Activated CD8-positive, alpha-beta memory T cell treated with anti-CD3 and anti-CD28 coated beads, Interleukin-2, amount 10 ng/mL, durations not matched to agents 7 days and 5 days (primary cell): Measurements from ENCODE around the gene MSANTD2. TPM values are rescaled to one million over a fixed set of nuclear protein-coding genes. Genes with fewer than 3 reads are reported as not detected.

Experiments used
- ATAC-seq: fragments of 150-1000 bp; cut with Tn5 transposase; one replicate; pipeline ENCODE4 v1.10.0; 2021; ENCODE audit warnings: moderate library complexity
- CTCF ChIA-PET: fragments of 350-600 bp; sonication (Branson Sonifier 250); formaldehyde crosslinking; loops from one replicate; lab custom pipeline; 2021; ENCODE audit warnings: antibody characterized with exemption; lab: Charles Lee
- DNase-seq: peaks from one replicate; pipeline ENCODE4 v3.0.0-alpha.2; 2020
- H3K27ac Mint-ChIP-seq: one replicate; pipeline ENCODE4 v1.8.0; 2021; ENCODE audit warnings: mild to moderate bottlenecking, mixed read lengths
- H3K27me3 Mint-ChIP-seq: one replicate; pipeline ENCODE4 v1.8.0; 2021; ENCODE audit warnings: mixed read lengths
- H3K36me3 Mint-ChIP-seq: one replicate; pipeline ENCODE4 v1.8.0; 2021; ENCODE audit warnings: mild to moderate bottlenecking, mixed read lengths
- H3K4me1 Mint-ChIP-seq: one replicate; pipeline ENCODE4 v1.8.0; 2021; ENCODE audit warnings: mixed read lengths
- H3K4me3 Mint-ChIP-seq: one replicate; pipeline ENCODE4 v1.8.0; 2021; ENCODE audit warnings: mild to moderate bottlenecking, moderate library complexity, mixed read lengths
- H3K9me3 Mint-ChIP-seq: one replicate; pipeline ENCODE4 v1.8.0; 2022; ENCODE audit warnings: low read depth, mixed read lengths
- total RNA-seq, 2 experiments: library from RNA; stranded (reverse); gene quantifications; one replicate each; pipeline ENCODE4 v1.2.3, GENCODE V29; 2021

Gene MSANTD2
- total RNA-seq, 2 experiments from 2014 or later = 8.5 to 10.2 TPM

DNA sequence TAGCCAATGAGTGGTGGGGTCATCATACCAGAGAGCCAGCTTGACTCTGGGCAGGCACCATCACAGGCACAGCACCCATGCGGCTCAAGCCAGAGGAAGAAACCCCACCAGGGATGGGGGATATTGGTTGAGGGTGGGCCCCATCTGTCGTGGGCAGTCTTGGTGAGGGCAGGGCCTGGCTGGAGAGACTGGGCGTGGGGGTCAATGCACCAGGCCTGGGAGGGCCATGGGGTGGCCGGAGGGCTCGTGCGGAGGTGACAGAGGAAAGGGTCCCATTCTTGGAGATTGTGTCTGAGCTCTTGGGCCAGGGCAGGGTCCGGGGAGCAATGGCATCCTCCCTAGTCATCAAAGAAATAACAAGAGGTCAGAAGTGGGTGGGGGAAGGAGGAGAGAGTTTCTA lies 46.6 kb downstream of the MSANTD2 start:
- Mint-ChIP-seq H3K4me1 (peaks cover 11% of the 10 kb centered on the region), H3K27ac (no peak overlapping the region), H3K36me3 (no peaks in the 10 kb centered on the region), H3K9me3 (no peaks in the 10 kb centered on the region), H3K4me3 (no peak overlapping the region), H3K27me3 (peaks cover 36% of the 10 kb centered on the region)
- DNase-seq (no peak), ATAC-seq (no peak)
- CTCF ChIA-PET = interaction anchor here (1.1 to 18.4 kb wide), 3 partner anchors 42 to 115 kb away, joined by 3 to 216 read pairs (median 4); partner anchors contain the start of gene MSANTD2

DNA sequence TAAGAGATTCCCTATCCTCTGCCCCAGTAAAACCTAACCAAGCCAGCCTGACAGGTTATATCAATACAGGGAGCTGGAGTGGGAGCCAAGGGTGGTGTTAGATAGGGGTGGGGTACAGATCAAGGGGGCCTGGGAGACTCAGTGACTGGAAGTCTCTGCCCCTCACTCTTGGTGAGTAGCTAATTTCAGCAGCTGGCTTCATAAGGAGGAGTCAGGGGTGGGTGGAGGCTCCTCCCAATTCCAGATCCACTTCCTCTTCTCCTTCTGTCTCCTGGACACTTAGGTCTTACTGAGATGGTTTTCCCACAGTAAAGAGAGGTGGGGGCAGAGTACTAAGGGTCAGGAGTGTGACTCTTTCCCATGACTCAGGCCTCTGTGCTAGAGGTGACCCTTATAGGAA lies 47.0 kb downstream of the MSANTD2 start:
- H3K27me3 Mint-ChIP-seq = peaks cover 32% of the 10 kb centered on the region
- CTCF ChIA-PET = interaction anchor here (1.0 to 18.4 kb wide), 5 partner anchors 10 to 115 kb away, joined by 3 to 216 read pairs (median 4); partner anchors contain the start of gene MSANTD2
- no peak overlapping the region for H3K4me3 Mint-ChIP-seq
- H3K36me3 Mint-ChIP-seq = no peaks in the 10 kb centered on the region
- peaks cover 7% of the 10 kb centered on the region for H3K4me1 Mint-ChIP-seq
- ATAC-seq (no peak), DNase-seq (no peak)
- H3K9me3 Mint-ChIP-seq = no peaks in the 10 kb centered on the region
- H3K27ac Mint-ChIP-seq = no peak overlapping the region

DNA sequence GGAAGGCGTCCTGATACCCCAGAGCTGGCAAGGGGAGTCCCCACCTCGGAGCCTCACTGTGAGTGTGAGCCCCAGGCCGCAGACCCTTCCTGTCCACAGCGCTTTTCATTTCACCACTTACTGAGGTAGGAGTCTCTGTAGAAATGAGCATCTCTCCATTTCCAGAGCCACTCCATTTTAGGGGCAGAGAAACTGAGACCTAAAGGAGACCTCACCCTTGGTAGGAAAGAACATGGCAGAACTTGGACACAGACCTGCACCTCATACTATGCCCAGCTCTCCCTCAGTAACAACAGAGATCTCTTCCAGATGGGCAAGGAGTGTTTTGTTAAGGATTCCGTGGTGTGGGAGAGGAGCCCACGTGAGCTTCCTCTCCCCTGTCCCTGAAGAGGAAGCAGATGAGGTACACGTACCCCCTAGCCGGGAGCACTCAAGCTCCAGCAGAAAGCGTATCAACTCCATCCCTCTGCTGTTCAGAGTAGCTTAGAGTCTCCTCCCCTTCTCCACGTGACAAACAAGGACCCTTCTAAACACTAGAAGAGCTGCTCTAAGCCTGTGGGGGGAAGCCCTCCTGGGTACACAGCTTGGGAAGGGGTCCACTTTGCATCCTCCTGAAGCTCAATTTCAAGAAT lies 47.6 kb downstream of the MSANTD2 start:
- Mint-ChIP-seq H3K36me3 (no peaks in the 10 kb centered on the region), H3K27ac (no peak overlapping the region), H3K27me3 (peaks cover 26% of the 10 kb centered on the region), H3K9me3 (no peaks in the 10 kb centered on the region), H3K4me1 (peaks cover 6% of the 10 kb centered on the region), H3K4me3 (no peak overlapping the region)
- ATAC-seq = no peak
- no peak for DNase-seq
- CTCF ChIA-PET = interaction anchor here (1.0 to 2.4 kb wide), 2 partner anchors 11 to 12 kb away, joined by 4 to 9 read pairs; no protein-coding TSS in a partner anchor

DNA sequence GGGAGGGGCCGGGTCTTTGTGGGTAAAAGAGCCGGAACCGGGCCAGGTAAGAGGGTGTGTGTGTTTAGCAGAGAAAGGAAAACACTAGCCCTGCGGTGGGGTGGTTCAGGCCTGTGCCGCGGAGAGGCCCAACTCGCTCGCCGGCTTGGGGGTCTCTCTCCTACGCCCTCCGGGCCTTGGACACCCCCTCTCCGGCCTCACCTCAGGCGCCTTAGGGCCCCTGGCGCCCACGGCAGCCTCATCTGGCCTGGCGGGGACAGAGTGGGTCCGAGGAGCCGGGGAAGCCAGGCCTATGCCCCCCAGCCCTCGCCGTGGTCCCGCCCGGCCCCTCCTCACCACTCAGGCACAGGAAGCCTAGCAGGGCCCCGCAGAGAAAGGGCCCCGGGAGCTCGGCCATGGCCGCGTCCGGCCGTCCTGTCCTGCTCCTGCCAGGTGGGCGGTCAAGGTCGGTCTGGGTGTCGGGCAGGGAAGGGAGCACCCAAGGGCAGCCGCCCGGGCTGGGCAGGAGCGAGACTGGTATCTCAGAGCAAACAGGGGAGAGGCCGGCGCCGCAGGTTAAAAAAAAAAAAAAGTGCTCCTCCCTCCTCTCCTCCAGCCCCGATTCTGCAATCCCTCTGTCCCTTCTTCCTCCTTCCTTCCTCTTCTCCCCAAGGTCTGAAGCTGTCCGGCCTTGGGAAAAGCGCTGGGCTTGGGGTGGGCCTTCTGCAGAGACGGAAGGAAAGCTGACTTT lies 48.3 kb downstream of the MSANTD2 start, which contains the start of gene VSIG2:
VSIG2 (minus strand) TSS at position 515 of the 730 bp plus-strand sequence; CDS start at position 397, 118 bp downstream.
- peaks cover 19% of the 10 kb centered on the region for H3K27me3 Mint-ChIP-seq
- CTCF ChIA-PET = interaction anchor here (0.9 to 2.4 kb wide), 3 partner anchors 12 to 108 kb away, joined by 3 to 9 read pairs (median 3); no protein-coding TSS in a partner anchor
- no peaks in the 10 kb centered on the region for H3K9me3 Mint-ChIP-seq
- H3K27ac Mint-ChIP-seq = no peak within 1 kb of the TSS
- no peak for ATAC-seq
- no peak for DNase-seq
- peaks cover 7% of the 10 kb centered on the region for H3K4me1 Mint-ChIP-seq
- no peak within 1 kb of the TSS for H3K4me3 Mint-ChIP-seq
- H3K36me3 Mint-ChIP-seq = no peaks in the 10 kb centered on the region

DNA sequence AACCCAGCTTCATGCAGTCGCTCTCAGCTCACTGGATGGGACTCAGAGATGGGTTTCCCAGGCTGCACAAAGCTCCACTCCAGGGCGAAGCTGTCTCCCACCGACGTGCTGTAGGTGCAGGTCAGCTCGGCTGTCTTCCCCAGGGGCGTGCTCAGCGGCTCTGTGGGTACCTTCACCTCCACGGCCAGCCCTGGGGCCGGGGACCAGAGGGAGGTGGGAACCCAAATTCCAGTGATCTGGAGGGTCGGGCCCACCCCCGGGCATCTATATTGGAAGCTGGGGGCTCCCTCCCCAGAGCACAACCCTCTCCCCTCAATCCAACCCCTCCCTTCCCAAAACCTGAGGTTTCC lies 48.8 kb downstream of the MSANTD2 start:
- Mint-ChIP-seq H3K9me3 (no peaks in the 10 kb centered on the region), H3K36me3 (no peaks in the 10 kb centered on the region), H3K4me1 (peaks cover 7% of the 10 kb centered on the region), H3K4me3 (no peak overlapping the region), H3K27ac (no peak overlapping the region), H3K27me3 (peaks cover 14% of the 10 kb centered on the region)
- ATAC-seq = no peak
- no peak for DNase-seq
- CTCF ChIA-PET = interaction anchor here (0.9 to 2.4 kb wide), 3 partner anchors 12 to 108 kb away, joined by 3 to 9 read pairs (median 3); no protein-coding TSS in a partner anchor

DNA sequence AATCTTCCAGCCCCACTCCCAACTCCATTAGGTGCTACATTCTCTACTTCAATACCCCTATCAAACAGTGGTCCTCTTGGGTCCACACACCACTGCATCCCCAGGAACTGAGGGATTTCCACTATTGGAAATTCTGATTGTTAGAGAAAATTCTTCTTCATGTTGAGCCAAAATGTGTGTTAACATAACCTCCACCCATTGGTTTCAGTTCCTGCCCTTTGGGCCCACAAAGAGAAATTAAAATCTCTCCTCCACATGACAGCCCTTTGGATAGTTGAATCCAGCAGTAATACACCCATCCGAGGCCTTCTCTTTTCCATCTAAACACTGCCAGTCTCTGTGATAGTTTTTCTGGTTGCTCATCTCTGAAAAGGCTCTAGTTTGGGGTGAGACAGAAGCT lies 50.3 kb downstream of the MSANTD2 start:
- no peak overlapping the region for H3K27ac Mint-ChIP-seq
- no peak overlapping the region for H3K4me3 Mint-ChIP-seq
- CTCF ChIA-PET = interaction anchor here (1.1 to 2.5 kb wide), 2 partner anchors 9 to 50 kb away, joined by 3 to 15 read pairs; partner anchors contain the start of gene MSANTD2
- H3K36me3 Mint-ChIP-seq = no peaks in the 10 kb centered on the region
- H3K27me3 Mint-ChIP-seq = peaks cover 14% of the 10 kb centered on the region
- peaks cover 14% of the 10 kb centered on the region for H3K4me1 Mint-ChIP-seq
- DNase-seq (no peak), ATAC-seq (no peak)
- no peaks in the 10 kb centered on the region for H3K9me3 Mint-ChIP-seq

DNA sequence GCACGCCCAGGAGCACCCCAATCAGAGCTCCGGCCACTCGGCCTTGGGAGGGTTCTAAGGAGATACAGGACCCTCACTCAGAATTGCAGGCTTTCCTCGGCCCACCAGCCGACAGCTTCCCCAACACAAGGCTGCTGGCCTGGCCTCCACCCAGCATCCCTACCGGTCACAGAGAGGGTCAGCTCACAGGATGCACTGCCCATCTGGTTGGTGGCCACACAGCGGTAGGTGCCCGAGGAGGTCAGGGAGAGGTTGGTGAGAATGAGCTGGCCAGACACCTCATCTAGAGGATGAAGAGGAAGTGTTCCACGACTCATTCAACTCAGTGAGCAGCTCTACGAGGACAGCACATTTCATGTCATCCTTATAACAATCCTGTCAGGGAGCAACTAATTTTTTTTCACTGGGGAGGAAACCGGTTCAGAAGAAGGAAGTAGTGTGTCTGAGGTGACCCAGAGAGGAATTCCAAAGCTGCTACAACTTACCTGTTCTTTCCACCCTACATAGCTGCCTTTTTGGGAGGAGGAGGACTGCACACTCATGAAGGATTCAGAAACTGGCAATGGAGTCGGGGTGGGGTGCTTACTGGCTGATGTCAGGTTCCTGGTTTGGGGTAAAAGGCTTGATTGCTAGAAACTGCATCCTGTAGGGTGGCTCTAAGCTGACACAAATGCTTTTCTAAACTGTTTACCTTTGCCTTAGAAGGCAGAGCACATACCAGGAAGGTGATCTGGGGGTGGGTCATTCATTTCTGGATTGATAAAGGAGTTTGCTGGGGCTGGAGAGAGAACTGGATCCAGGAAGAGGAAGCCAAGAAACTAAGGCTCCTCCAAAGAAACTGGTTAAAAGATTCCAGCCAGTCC lies 51.5 kb downstream of the MSANTD2 start:
- Mint-ChIP-seq H3K36me3 (no peaks in the 10 kb centered on the region), H3K4me3 (no peak overlapping the region), H3K27ac (no peak overlapping the region), H3K9me3 (no peaks in the 10 kb centered on the region), H3K4me1 (peaks cover 14% of the 10 kb centered on the region), H3K27me3 (peaks cover 17% of the 10 kb centered on the region)
- ATAC-seq = no peak
- CTCF ChIA-PET = interaction anchor here (1.0 to 7.7 kb wide), 11 partner anchors 10 to 89 kb away, joined by 3 to 69 read pairs (median 4); partner anchors contain the start of genes MSANTD2 and SIAE
- DNase-seq = no peak

DNA sequence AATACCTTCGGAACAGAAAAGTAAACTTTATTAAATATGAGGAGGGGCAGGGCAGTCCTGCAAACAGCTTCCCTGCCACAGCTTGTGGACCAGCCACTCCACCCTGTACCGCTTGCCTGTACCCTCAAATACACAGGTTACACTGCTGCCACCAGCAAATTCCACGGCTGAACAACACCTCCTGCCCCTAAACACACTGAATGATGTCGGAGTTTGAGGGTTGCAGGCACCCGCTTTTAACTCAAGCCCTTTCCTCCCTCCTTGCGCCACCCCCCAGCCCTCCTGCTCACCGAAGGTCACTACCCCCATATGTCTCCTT lies 52.1 kb downstream of the MSANTD2 start:
- H3K9me3 Mint-ChIP-seq = no peaks in the 10 kb centered on the region
- no peak overlapping the region for H3K4me3 Mint-ChIP-seq

DNA sequence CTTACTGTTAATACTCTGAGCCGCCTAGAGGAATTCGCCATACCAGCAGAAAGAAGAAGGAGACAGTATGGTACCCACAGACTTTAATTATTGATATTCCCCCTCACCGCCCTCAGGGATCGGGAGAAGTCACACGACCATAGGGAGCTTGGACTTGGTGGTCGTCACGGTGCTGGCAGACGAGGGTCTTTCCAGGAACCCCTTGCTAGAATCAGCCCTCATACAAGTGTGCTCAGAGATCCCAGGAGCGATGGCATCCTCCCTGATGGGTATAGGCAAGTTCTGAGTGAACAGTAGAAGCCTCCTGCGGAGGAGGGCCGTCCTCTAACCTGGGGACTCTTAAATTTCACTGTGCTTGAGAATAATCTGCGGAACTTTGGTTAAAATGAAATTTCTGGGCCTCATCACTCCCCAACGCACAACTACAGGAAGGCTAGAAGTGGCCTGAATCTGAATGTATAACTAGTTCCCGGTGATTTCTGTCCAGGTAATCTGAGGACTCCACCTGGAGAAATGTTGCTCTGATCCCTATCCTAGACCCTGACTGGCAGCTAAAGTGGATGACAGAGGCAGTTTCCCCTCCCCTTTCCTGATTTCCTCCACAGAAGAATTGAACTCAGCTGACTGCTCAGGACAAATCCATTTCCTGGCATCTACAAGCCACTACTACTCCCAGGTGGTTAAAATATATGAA lies 52.7 kb downstream of the MSANTD2 start:
- H3K27ac Mint-ChIP-seq = no peak overlapping the region
- H3K4me3 Mint-ChIP-seq = peak overlapping the region; percentile 89
- DNase-seq = no peak
- peaks cover 14% of the 10 kb centered on the region for H3K4me1 Mint-ChIP-seq
- ATAC-seq = no peak
- H3K36me3 Mint-ChIP-seq = no peaks in the 10 kb centered on the region
- CTCF ChIA-PET = interaction anchor here (1.1 to 7.7 kb wide), 20 partner anchors 8 to 359 kb away, joined by 3 to 69 read pairs (median 10); partner anchors contain the start of genes ESAM, MSANTD2, SIAE and SPA17
- no peaks in the 10 kb centered on the region for H3K9me3 Mint-ChIP-seq
- H3K27me3 Mint-ChIP-seq = peaks cover 22% of the 10 kb centered on the region

More for the DNA sequence above, 52.1 kb downstream of the MSANTD2 start:
- Mint-ChIP-seq H3K4me1 (peaks cover 14% of the 10 kb centered on the region), H3K27me3 (peaks cover 21% of the 10 kb centered on the region), H3K36me3 (no peaks in the 10 kb centered on the region), H3K27ac (no peak overlapping the region)
- ATAC-seq = no peak
- no peak for DNase-seq
- CTCF ChIA-PET = interaction anchor here (1.1 to 7.7 kb wide), 10 partner anchors 10 to 90 kb away, joined by 3 to 69 read pairs (median 10); partner anchors contain the start of genes MSANTD2 and SIAE

DNA sequence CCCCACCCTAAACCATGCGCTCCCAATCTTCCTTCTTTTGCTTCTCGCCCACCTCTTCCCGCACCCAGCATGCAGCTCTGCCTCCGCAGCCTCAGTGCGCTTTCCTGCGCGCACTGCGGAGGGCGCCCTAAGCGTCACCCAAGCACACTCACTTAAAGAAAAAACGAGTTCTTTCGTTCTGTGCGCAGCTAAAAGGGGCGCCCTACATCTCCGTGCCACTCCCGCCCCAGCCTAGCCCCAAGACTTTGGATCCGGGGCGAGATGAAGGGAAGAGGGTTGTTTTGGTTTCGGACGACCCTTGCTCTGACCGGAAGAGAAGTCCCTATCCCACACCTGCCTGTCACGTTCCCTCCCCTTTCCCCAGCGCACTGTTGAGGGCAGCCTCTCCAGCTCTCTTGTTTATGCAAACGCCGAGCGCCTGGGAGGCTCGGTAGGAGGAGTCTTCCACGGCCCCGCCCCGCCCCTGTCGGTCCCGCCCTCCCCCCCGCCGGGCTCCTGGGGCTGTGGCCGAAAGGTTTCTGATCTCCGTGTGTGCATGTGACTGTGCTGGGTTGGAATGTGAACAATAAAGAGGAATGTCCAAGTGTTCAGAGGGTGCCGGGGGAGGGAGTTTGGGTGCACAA lies 53.5 kb downstream of the MSANTD2 start:
- Mint-ChIP-seq H3K9me3 (no peaks in the 10 kb centered on the region), H3K36me3 (no peaks in the 10 kb centered on the region), H3K4me1 (peaks cover 14% of the 10 kb centered on the region), H3K4me3 (peak overlapping the region; percentile 89), H3K27ac (peak overlapping the region; percentile 89), H3K27me3 (peaks cover 26% of the 10 kb centered on the region)
- CTCF ChIA-PET = interaction anchor here (0.6 to 7.7 kb wide), 33 partner anchors 9 to 1141 kb away, joined by 3 to 69 read pairs (median 3); partner anchors contain the start of genes ESAM, MSANTD2, SIAE and SPA17
- ATAC-seq (peak; percentile 92), DNase-seq (peak; percentile 85)

DNA sequence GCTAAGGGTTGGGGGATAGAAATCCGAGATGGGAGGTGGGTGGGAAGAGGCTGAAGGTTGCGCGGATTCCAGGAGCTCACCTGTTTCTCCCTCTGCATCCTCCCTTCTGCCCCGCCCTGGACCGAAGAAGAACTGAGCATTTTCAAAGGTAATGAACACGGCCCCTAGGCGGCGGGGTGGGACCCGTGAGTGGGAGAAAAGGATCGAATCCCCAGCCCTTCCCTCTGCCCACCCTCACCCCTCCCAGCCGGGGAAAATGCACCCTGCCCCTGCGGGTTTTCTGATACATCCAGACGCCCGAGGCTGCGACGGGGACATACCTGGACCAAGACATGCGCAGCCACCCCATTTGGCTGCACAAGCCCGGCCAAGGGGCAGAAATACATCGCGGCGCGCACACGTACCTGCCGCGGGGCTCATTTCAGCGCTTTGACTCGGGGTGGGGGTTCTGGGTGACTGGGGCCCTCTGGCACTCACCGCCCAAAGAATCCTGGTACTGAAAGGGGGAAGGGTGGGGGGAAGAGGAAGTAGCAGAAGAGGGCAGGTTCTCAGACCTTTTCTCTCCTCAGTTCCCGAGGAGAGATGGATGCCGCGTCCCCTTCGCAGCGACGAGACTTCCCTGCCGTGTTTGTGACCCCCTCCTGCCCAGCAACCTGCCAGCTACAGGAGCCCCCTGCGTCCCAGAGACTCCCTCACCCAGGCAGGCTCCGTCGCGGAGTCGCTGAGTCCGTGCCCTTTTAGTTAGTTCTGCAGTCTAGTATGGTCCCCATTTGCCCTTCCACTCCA lies 54.2 kb downstream of the MSANTD2 start:
- Mint-ChIP-seq H3K4me1 (peaks cover 14% of the 10 kb centered on the region), H3K4me3 (peak overlapping the region; percentile 89), H3K27ac (peak overlapping the region; percentile 89), H3K36me3 (no peaks in the 10 kb centered on the region), H3K27me3 (peaks cover 33% of the 10 kb centered on the region), H3K9me3 (no peaks in the 10 kb centered on the region)
- DNase-seq (peak; percentile 57), ATAC-seq (peak; percentile 21)
- CTCF ChIA-PET = interaction anchor here (0.6 to 7.7 kb wide), 35 partner anchors 10 to 1142 kb away, joined by 3 to 69 read pairs (median 3); partner anchors contain the start of genes ESAM, MSANTD2, SIAE and SPA17
